Astrocyte (in vitro differentiated cells and primary cell): ENCODE data around the gene ELFN2. TPM values are rescaled to one million over a fixed set of nuclear protein-coding genes. Genes with fewer than 3 reads are reported as not detected.

ENCODE experiments used
- DNase-seq: peaks from one replicate; pipeline ENCODE4 v3.0.0-alpha.2; 2010; ENCODE audit warnings: low read depth
- FAIRE-seq: peaks from 2 replicates; lab custom pipeline; 2011; peaks lifted over from hg19 to GRCh38; lab: Jason Lieb, UNC
- H2AFZ ChIP-seq: 2 replicates; pipeline ENCODE4 v1.6.0; 2012; ENCODE audit warnings: low read depth, low read length, inconsistent platforms
- H3K27ac ChIP-seq: 2 replicates; pipeline ENCODE4 v1.5.1; 2011; ENCODE audit warnings: low read depth, low read length, inconsistent platforms
- H3K27me3 ChIP-seq: 2 replicates; pipeline ENCODE4 v1.6.0; 2011; ENCODE audit warnings: low read length, inconsistent platforms; ENCODE audit not compliant: insufficient read depth
- H3K36me3 ChIP-seq: 2 replicates; pipeline ENCODE4 v1.5.1; 2011; ENCODE audit warnings: low read length, inconsistent platforms; ENCODE audit not compliant: insufficient read depth
- H3K4me1 ChIP-seq: 2 replicates; pipeline ENCODE4 v1.5.1; 2011; ENCODE audit warnings: low read length, inconsistent platforms; ENCODE audit not compliant: insufficient read depth
- H3K4me2 ChIP-seq: 2 replicates; pipeline ENCODE4 v1.6.0; 2012; ENCODE audit warnings: low read length, inconsistent platforms
- H3K4me3 ChIP-seq: 2 replicates; pipeline ENCODE4 v1.5.1; 2011; ENCODE audit warnings: low read depth, mild to moderate bottlenecking, low read length, inconsistent platforms; ENCODE audit not compliant: insufficient read depth
- H3K79me2 ChIP-seq: 2 replicates; pipeline ENCODE4 v1.6.0; 2012; ENCODE audit warnings: mild to moderate bottlenecking, low read length, inconsistent platforms; ENCODE audit not compliant: insufficient read depth
- H3K9ac ChIP-seq: 2 replicates; pipeline ENCODE4 v1.6.0; 2012; ENCODE audit warnings: mild to moderate bottlenecking, low read length, inconsistent platforms
- H3K9me3 ChIP-seq: 2 replicates; pipeline ENCODE4 v1.5.1; 2012; ENCODE audit warnings: low read depth, mild to moderate bottlenecking, low read length, inconsistent platforms; ENCODE audit not compliant: insufficient read depth
- H4K20me1 ChIP-seq: 2 replicates; pipeline ENCODE4 v1.6.0; 2012; ENCODE audit warnings: low read length, inconsistent platforms; ENCODE audit not compliant: insufficient read depth
- H3K27ac Mint-ChIP-seq: one replicate; pipeline ENCODE4 v1.8.0; 2021; ENCODE audit warnings: mild to moderate bottlenecking, mixed read lengths; ENCODE audit not compliant: unreplicated experiment
- H3K27me3 Mint-ChIP-seq: one replicate; pipeline ENCODE4 v1.8.0; 2021; ENCODE audit warnings: low read depth, mixed read lengths; ENCODE audit not compliant: unreplicated experiment
- H3K36me3 Mint-ChIP-seq: one replicate; pipeline ENCODE4 v1.8.0; 2021; ENCODE audit warnings: low read depth, mixed read lengths; ENCODE audit not compliant: unreplicated experiment
- H3K4me1 Mint-ChIP-seq: one replicate; pipeline ENCODE4 v1.8.0; 2021; ENCODE audit warnings: low read depth, mixed read lengths; ENCODE audit not compliant: unreplicated experiment
- H3K4me3 Mint-ChIP-seq: one replicate; pipeline ENCODE4 v1.8.0; 2021; ENCODE audit warnings: mild to moderate bottlenecking, moderate library complexity, mixed read lengths; ENCODE audit not compliant: unreplicated experiment
- H3K9me3 Mint-ChIP-seq: one replicate; pipeline ENCODE4 v1.8.0; 2021; ENCODE audit warnings: mild to moderate bottlenecking, mixed read lengths; ENCODE audit not compliant: unreplicated experiment
- CTCF ChIP-seq: IDR thresholded peaks from 2 replicates; pipeline ENCODE4 v1.5.1; 2011; ENCODE audit warnings: low read depth, mild to moderate bottlenecking, inconsistent platforms, low read length, moderate library complexity; ENCODE audit not compliant: insufficient read depth
- EZH2 ChIP-seq: IDR thresholded peaks from 2 replicates; pipeline ENCODE4 v1.6.1; 2012; ENCODE audit warnings: mild to moderate bottlenecking, low read length, inconsistent platforms; ENCODE audit not compliant: insufficient read depth
- total RNA-seq: library from RNA; stranded (reverse); gene quantifications from 2 replicates; pipeline ENCODE4 v1.2.1, GENCODE V29; 2021

Gene ELFN2
- total RNA-seq, 1 donor from 2014 or later = 2.8 TPM

- FAIRE-seq = no peak
- no peak for DNase-seq
- H3K27ac ChIP-seq = no peak overlapping the region
- Mint-ChIP-seq H3K27ac (no peak overlapping the region), H3K4me3 (no peak overlapping the region), H3K27me3 (peaks cover 59% of the 10 kb centered on the region), H3K36me3 (peaks cover 2% of the 10 kb centered on the region), H3K4me1 (peaks cover 4% of the 10 kb centered on the region), H3K9me3 (no peaks in the 10 kb centered on the region)
- no peaks in the 10 kb centered on the region for H3K36me3 ChIP-seq
- no peaks in the 10 kb centered on the region for H3K9me3 ChIP-seq
- H3K4me3 ChIP-seq = no peak overlapping the region
- no peak overlapping the region for H3K4me2 ChIP-seq
- H3K9ac ChIP-seq = no peak overlapping the region
- H3K4me1 ChIP-seq = peaks cover 5% of the 10 kb centered on the region
- no peak for TF ChIP-seq CTCF
- no peak for TF ChIP-seq EZH2
- H3K27me3 ChIP-seq = peaks cover 3% of the 10 kb centered on the region
- H2AFZ ChIP-seq = no peak overlapping the region
- peaks cover 44% of the 10 kb centered on the region for H4K20me1 ChIP-seq
- H3K79me2 ChIP-seq = no peaks in the 10 kb centered on the region
Observed at GRCh38 chr22:37412495-37413250, 14.6 kb downstream of the ELFN2 start.

GRCh38 chr22:37411655-37412054 lies 15.6 kb downstream of the ELFN2 start:
- Histone ChIP-seq H3K27me3 (peaks cover 3% of the 10 kb centered on the region), H3K9me3 (no peaks in the 10 kb centered on the region), H3K27ac (no peak overlapping the region), H3K79me2 (no peaks in the 10 kb centered on the region), H4K20me1 (peaks cover 35% of the 10 kb centered on the region), H3K4me3 (no peak overlapping the region), H3K4me2 (no peak overlapping the region), H3K9ac (no peak overlapping the region), H3K36me3 (no peaks in the 10 kb centered on the region), H2AFZ (no peak overlapping the region), H3K4me1 (peaks cover 5% of the 10 kb centered on the region)
- Mint-ChIP-seq H3K4me1 (peaks cover 4% of the 10 kb centered on the region), H3K4me3 (no peak overlapping the region), H3K27me3 (peaks cover 55% of the 10 kb centered on the region), H3K9me3 (no peaks in the 10 kb centered on the region), H3K27ac (no peak overlapping the region), H3K36me3 (peaks cover 2% of the 10 kb centered on the region)
- DNase-seq = no peak
- TF ChIP-seq EZH2 (no peak), CTCF (no peak)
- FAIRE-seq = no peak
